HEK293 (cell line): Measurements from ENCODE around the gene SUSD6.

ENCODE experiments used
- ATF2 ChIP-seq: fragments of 450-650 bp; formaldehyde crosslinking; IDR thresholded peaks from 2 replicates; pipeline ENCODE4 v1.5.1; 2016; ENCODE audit warnings: missing biosample characterization, missing genetic modification characterization, low read depth
- HOXA7 ChIP-seq: sonication (generic); formaldehyde crosslinking; IDR thresholded peaks from 2 replicates; pipeline ENCODE4 v1.8.1; 2022; ENCODE audit warnings: missing genetic modification reagents, borderline replicate concordance
- PBX3 ChIP-seq: sonication (generic); formaldehyde crosslinking; IDR thresholded peaks from 2 replicates; pipeline ENCODE4 v1.8.1; 2022; ENCODE audit warnings: mild to moderate bottlenecking, moderate library complexity, missing genetic modification reagents
- TCF7L2 ChIP-seq: IDR thresholded peaks from 2 replicates; pipeline ENCODE4 v1.6.1; 2011; ENCODE audit warnings: low read depth, mild to moderate bottlenecking, inconsistent platforms, low read length, moderate library complexity, borderline replicate concordance
- ZBTB48 ChIP-seq: fragments of 450-650 bp; formaldehyde crosslinking; IDR thresholded peaks from 2 replicates; pipeline ENCODE4 v1.5.1; 2016; ENCODE audit warnings: missing biosample characterization, missing genetic modification characterization
- ZNF157 ChIP-seq: fragments of 450-650 bp; formaldehyde crosslinking; IDR thresholded peaks from 2 replicates; pipeline ENCODE4 v1.5.1; 2016; ENCODE audit warnings: missing biosample characterization, missing genetic modification characterization
- ZNF16 ChIP-seq: fragments of 450-650 bp; formaldehyde crosslinking; IDR thresholded peaks from 2 replicates; pipeline ENCODE4 v1.5.1; 2016; ENCODE audit warnings: low read depth, missing biosample characterization, missing genetic modification characterization
- ZNF423 ChIP-seq: fragments of 450-650 bp; formaldehyde crosslinking; IDR thresholded peaks from 2 replicates; pipeline ENCODE4 v1.5.1; 2016; ENCODE audit warnings: missing biosample characterization, missing genetic modification characterization
- ZNF48 ChIP-seq: fragments of 450-650 bp; formaldehyde crosslinking; IDR thresholded peaks from 2 replicates; pipeline ENCODE4 v1.5.1; 2016; ENCODE audit warnings: missing biosample characterization, missing genetic modification characterization
- ZNF707 ChIP-seq: fragments of 450-650 bp; formaldehyde crosslinking; IDR thresholded peaks from 2 replicates; pipeline ENCODE4 v1.5.1; 2016; ENCODE audit warnings: missing biosample characterization, missing genetic modification characterization
- ZNF747 ChIP-seq: fragments of 450-650 bp; formaldehyde crosslinking; IDR thresholded peaks from 2 replicates; pipeline ENCODE4 v1.5.1; 2016; ENCODE audit warnings: missing biosample characterization, missing genetic modification characterization
- ZNF791 ChIP-seq: fragments of 450-650 bp; formaldehyde crosslinking; IDR thresholded peaks from 2 replicates; pipeline ENCODE4 v1.5.1; 2016; ENCODE audit warnings: missing biosample characterization, missing genetic modification characterization

GRCh38 chr14:69617796-69618195 is 6.4 kb downstream of the SUSD6 start:
- TF ChIP-seq ZNF747 (tag by site-specific recombination): no peak
- TF ChIP-seq ZNF48 (tag by site-specific recombination): no peak
- TF ChIP-seq ZNF791 (tag by site-specific recombination): no peak
- TF ChIP-seq ZBTB48 (tag by site-specific recombination): no peak
- no peak for TF ChIP-seq TCF7L2
- TF ChIP-seq PBX3 (CRISPR knock-in tag): no peak
- TF ChIP-seq ZNF16 (tag by site-specific recombination): no peak
- TF ChIP-seq HOXA7 (CRISPR knock-in tag): no peak
- TF ChIP-seq ZNF423 (tag by site-specific recombination): no peak
- no peak for TF ChIP-seq ZNF707
- TF ChIP-seq ATF2 (tag by site-specific recombination): no peak
- TF ChIP-seq ZNF157 (tag by site-specific recombination): no peak
